OCI-LY7 (cell line): ENCODE data around the gene KYAT1.

Experiments used
- EZH2phosphoT487 ChIP-seq: fragments of 200-600 bp; sonication (generic); IDR thresholded peaks from 2 replicates; pipeline ENCODE4 v1.6.1; 2018; ENCODE audit warnings: low read depth, borderline replicate concordance, mild to moderate bottlenecking, mixed run types, antibody characterized with exemption, low read length, moderate library complexity, mixed read lengths
- TF ChIP-seq, protein P1 (sequence below): fragments of 200-600 bp; sonication (generic); conservative IDR thresholded peaks from 2 replicates; pipeline ENCODE4 v1.5.1; 2014; ENCODE audit warnings: mild to moderate bottlenecking, antibody characterized with exemption, low read length, moderate library complexity, mixed read lengths

DNA sequence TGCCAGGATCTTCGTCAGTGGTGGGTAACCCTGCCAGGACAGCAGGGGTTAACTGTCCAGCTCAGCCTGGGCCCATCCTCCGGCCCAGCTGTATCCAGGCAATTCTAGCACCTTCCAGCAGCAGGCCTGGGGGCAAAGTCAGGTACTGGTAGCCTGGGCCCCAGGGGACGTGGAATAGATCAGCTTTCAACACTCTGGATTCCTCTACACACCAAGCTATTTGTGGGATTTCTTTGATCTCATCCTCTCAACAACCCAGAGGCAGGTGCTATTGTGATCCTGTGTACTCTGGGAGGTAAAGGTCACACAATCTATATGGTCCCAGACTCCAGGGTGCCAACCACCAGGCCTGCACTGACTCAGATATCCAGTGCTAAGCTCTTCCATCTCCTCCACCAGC is 43.4 kb downstream of the KYAT1 start:
- TF ChIP-seq, protein P1, sequence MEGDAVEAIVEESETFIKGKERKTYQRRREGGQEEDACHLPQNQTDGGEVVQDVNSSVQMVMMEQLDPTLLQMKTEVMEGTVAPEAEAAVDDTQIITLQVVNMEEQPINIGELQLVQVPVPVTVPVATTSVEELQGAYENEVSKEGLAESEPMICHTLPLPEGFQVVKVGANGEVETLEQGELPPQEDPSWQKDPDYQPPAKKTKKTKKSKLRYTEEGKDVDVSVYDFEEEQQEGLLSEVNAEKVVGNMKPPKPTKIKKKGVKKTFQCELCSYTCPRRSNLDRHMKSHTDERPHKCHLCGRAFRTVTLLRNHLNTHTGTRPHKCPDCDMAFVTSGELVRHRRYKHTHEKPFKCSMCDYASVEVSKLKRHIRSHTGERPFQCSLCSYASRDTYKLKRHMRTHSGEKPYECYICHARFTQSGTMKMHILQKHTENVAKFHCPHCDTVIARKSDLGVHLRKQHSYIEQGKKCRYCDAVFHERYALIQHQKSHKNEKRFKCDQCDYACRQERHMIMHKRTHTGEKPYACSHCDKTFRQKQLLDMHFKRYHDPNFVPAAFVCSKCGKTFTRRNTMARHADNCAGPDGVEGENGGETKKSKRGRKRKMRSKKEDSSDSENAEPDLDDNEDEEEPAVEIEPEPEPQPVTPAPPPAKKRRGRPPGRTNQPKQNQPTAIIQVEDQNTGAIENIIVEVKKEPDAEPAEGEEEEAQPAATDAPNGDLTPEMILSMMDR, result no peak
- TF ChIP-seq EZH2phosphoT487, result no peak
